Nephron progenitor cell (in vitro differentiated cells): ENCODE measurements around the gene ORAI3.

Source experiments
- DNase-seq: peaks from one replicate; pipeline ENCODE4 v3.0.0; 2021
- H3K27ac Mint-ChIP-seq: 2 replicates; pipeline ENCODE4 v1.8.0; 2021; ENCODE audit warnings: mild to moderate bottlenecking, moderate library complexity, mixed read lengths
- H3K27me3 Mint-ChIP-seq: 2 replicates; pipeline ENCODE4 v1.8.0; 2021; ENCODE audit warnings: mild to moderate bottlenecking, low read depth, mixed read lengths; ENCODE audit not compliant: poor library complexity
- H3K36me3 Mint-ChIP-seq: 2 replicates; pipeline ENCODE4 v1.8.0; 2021; ENCODE audit warnings: low read depth, mixed read lengths
- H3K4me1 Mint-ChIP-seq: 2 replicates; pipeline ENCODE4 v1.8.0; 2021; ENCODE audit warnings: mixed read lengths
- H3K4me3 Mint-ChIP-seq: 2 replicates; pipeline ENCODE4 v1.8.0; 2021; ENCODE audit warnings: mild to moderate bottlenecking, moderate library complexity, mixed read lengths
- H3K9me3 Mint-ChIP-seq: 2 replicates; pipeline ENCODE4 v1.8.0; 2021; ENCODE audit warnings: mild to moderate bottlenecking, moderate library complexity, mixed read lengths
- TF ChIP-seq, protein P1 (sequence below): fragments of 200-600 bp; sonication (generic); IDR thresholded peaks from 2 replicates; pipeline ENCODE4 v1.5.0; 2021; ENCODE audit warnings: antibody characterized with exemption

The ORAI3 gene

DNA sequence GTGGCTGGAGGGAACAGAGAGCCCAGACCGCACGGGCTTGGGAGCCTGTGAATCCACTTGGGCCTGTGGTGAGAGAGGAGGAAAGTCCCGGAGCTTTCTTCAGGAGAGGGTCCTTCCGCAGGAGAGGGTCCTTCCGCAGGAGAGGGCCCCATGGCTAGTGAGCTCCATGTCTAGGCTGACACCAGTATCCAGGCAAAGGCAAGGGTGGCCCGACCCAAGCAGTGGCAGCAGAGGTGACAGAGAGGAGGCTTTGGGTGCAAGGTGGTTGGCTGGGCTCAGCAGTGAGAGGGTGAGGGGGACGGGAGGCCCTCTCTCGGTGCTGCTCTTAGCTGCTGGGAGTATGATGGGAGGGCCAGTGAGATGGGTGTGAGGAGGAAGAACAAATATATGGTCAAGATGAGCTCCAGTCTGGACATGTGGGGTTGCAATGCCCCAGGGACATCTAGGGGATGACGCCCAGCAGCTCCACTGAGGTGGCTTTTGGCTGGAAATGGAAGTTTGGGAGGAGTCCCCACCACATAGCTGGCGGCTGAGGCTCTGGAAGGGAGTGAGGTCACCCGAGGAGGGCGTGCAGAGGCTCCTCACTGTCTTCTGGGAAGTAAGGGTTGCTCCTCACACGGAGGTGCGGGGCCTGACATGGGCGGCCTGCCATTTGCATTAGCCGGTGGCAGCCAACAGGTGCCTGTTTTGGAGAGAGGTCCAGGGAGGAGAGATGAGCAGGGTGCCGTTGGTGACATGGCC is 33.9 kb downstream of the ORAI3 start:
- TF ChIP-seq, protein P1, sequence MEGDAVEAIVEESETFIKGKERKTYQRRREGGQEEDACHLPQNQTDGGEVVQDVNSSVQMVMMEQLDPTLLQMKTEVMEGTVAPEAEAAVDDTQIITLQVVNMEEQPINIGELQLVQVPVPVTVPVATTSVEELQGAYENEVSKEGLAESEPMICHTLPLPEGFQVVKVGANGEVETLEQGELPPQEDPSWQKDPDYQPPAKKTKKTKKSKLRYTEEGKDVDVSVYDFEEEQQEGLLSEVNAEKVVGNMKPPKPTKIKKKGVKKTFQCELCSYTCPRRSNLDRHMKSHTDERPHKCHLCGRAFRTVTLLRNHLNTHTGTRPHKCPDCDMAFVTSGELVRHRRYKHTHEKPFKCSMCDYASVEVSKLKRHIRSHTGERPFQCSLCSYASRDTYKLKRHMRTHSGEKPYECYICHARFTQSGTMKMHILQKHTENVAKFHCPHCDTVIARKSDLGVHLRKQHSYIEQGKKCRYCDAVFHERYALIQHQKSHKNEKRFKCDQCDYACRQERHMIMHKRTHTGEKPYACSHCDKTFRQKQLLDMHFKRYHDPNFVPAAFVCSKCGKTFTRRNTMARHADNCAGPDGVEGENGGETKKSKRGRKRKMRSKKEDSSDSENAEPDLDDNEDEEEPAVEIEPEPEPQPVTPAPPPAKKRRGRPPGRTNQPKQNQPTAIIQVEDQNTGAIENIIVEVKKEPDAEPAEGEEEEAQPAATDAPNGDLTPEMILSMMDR = no peak
- Mint-ChIP-seq H3K4me3 (no peak overlapping the region), H3K27ac (peak overlapping the region; percentile 96), H3K36me3 (peaks cover 15% of the 10 kb centered on the region), H3K4me1 (peaks cover 5% of the 10 kb centered on the region), H3K27me3 (peaks cover 3% of the 10 kb centered on the region), H3K9me3 (no peaks in the 10 kb centered on the region)
- DNase-seq = no peak

DNA sequence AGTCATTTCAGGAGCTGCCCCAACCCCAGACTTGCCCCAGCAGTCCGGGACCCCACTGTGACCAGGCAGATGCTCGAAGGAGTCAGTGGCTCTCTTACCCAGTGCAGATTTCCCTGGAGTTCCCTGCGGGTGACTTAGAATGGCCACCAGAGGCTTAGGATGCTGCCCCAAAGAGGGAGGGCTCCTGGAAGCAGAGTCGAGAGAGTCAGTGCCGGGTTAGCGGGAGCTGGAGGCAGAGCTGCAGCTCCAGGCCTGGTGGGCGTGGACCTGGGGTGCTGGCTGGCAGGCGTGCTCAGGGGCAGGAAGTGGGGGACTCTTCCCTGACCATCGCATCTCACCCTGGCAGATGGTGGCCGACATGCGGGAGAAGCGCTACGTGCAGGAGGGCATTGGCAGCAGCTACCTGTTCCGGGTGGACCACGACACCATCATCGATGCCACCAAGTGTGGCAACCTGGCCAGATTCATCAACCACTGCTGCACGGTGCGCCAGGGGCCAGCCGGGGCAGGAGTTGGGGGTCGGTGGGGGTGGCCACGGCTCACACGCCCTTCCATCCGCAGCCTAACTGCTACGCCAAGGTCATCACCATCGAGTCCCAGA is 34.5 kb downstream of the ORAI3 start:
- H3K27ac Mint-ChIP-seq = no peak overlapping the region
- H3K27me3 Mint-ChIP-seq = peaks cover 3% of the 10 kb centered on the region
- no peaks in the 10 kb centered on the region for H3K9me3 Mint-ChIP-seq
- TF ChIP-seq, protein P1 = no peak
- no peak overlapping the region for H3K4me3 Mint-ChIP-seq
- peaks cover 5% of the 10 kb centered on the region for H3K4me1 Mint-ChIP-seq
- DNase-seq = no peak
- peaks cover 14% of the 10 kb centered on the region for H3K36me3 Mint-ChIP-seq

DNA sequence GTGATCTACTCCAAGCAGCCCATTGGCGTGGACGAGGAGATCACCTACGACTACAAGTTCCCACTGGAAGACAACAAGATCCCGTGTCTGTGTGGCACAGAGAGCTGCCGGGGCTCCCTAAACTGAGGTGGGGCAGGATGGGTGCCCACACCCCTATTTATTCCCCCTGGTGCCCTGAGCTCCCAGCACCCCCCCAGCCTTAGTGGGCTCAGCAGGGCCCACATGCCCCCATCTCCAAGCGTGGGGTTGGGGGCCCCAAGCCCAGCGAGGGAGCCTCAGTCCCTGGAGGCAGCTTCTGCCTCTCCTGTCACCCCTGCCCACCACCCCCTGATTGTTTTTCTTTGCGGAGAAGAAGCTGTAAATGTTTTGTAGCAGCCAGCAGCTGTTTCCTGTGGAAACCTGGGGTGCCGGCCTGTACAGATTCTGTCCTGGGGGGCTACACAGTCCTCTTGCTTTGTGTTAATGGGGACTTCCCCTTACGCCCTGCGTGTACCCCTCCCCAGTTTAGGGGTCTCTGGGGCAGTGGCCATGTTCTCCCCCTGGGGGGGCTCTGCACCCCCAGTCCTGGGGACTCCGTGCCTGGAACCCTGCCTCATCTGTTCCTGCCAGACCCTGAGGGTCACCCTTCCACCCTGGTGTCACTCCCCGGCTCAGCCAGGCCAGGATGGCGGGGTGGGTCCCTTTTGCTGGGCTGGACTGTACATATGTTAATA is 35.2 kb downstream of the ORAI3 start:
- peak overlapping the region; percentile 48 for H3K27ac Mint-ChIP-seq
- H3K36me3 Mint-ChIP-seq = peaks cover 10% of the 10 kb centered on the region
- no peaks in the 10 kb centered on the region for H3K9me3 Mint-ChIP-seq
- TF ChIP-seq, protein P1 = no peak
- peaks cover 5% of the 10 kb centered on the region for H3K4me1 Mint-ChIP-seq
- H3K4me3 Mint-ChIP-seq = no peak overlapping the region
- DNase-seq = no peak
- H3K27me3 Mint-ChIP-seq = peaks cover 6% of the 10 kb centered on the region

DNA sequence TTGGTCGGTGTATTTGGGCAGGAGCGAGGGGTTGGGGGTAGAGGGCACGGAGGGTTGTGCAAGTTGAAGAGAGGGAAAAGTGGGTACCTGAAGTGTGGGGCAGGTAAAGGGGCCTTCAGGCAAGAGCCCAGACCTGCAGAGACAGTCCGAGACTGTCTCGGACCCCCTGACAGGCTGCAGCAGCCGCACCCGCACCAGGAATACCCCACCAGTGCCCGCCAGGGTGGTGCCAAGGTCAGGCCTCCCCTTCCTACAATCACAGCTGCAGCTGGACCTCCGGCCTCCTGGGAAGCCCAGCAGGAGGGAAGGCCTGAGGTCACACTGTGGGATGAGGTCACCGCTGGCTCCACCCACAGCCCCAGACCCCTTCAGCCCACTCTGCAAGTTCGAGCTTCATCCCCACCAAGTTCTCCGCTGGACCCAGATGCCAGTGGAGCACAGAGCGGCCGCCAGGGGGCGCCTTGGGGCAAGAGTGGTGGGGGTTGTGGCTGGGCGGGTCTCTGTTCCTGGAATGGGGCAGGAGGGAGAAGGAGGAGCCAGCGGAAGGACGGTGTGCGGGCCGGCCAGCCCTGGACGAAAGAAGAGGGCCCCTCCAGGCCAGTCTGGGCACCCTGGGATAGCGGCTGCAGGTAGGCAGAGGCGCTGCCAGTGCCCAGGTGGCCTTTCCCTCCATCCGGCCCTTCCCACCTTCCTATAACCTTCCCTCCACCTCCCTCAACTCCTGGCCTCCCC is 36.0 kb downstream of the ORAI3 start, which contains the start of gene HSD3B7:
HSD3B7 (plus strand) TSS at position 539 of the 732 bp plus-strand sequence. CDS start 452 bp downstream, outside the sequence.
- Mint-ChIP-seq H3K9me3 (no peaks in the 10 kb centered on the region), H3K27me3 (peaks cover 6% of the 10 kb centered on the region), H3K4me3 (peak within 1 kb of the TSS; percentile 44), H3K36me3 (peaks cover 10% of the 10 kb centered on the region), H3K4me1 (peaks cover 5% of the 10 kb centered on the region), H3K27ac (peak within 1 kb of the TSS; percentile 48)
- TF ChIP-seq, protein P1 = peak; percentile 85
- peak; percentile 97 for DNase-seq

DNA sequence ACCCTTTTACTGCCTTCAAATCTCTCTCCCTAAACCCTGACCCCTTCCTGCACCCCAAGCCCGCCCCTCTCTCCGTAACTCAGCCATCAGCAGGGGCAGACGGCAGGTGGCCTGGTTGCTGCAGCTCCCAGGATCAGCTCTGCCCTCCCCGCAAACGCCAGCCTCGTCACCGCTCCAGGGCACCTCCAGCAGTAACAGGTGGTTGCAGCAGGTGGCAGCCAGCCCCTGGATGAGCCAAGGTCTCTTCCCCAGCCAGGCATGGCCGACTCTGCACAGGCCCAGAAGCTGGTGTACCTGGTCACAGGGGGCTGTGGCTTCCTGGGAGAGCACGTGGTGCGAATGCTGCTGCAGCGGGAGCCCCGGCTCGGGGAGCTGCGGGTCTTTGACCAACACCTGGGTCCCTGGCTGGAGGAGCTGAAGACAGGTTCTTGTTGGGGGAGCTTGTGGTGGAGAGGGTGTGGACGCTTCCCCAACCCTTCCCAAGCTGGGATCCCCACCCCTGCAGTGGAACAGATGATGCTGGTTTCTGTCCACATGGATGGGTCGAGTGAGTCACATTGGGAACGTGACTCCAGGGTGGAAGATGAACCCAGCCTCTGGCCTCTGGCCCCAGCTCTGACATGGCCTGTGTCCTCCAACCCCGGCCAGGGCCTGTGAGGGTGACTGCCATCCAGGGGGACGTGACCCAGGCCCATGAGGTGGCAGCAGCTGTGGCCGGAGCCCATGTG is 36.7 kb downstream of the ORAI3 start:
- Mint-ChIP-seq H3K9me3 (no peaks in the 10 kb centered on the region), H3K27ac (no peak overlapping the region), H3K27me3 (peaks cover 3% of the 10 kb centered on the region), H3K4me3 (peak overlapping the region; percentile 44), H3K36me3 (peaks cover 10% of the 10 kb centered on the region), H3K4me1 (peaks cover 5% of the 10 kb centered on the region)
- no peak for DNase-seq
- TF ChIP-seq, protein P1 = no peak
